Measurements from ENCODE around the gene ZMYND11. TPM values are rescaled to one million over a fixed set of nuclear protein-coding genes. Genes with fewer than 3 reads are reported as not detected.

ZMYND11 gene
- total RNA-seq, 1 experiment from 2014 or later = 101 TPM

DNA sequence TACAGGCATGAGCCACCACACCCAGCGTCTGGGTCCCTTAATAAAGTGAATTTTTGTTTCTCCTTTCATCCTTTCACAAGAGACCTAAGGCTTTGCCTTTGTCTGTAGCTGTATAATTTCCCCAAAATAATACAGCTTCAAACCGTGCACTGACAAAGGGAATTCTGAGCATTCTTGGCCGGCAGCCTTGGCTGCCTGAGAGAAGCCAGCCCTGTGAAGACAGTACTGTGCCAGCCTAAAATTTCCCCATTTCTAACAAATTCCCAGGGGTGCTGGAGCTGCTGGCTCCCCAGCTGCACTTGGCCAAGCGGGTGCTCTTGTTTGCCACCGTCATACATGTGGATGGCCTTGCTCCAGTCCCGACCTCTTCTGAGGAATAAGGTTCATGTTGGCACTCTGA is 106.2 kb downstream of the ZMYND11 start:
- BruUV-seq (replicated peaks) = no TSS peak
- Mint-ChIP-seq H3K27ac (ENCODE audit: unreplicated experiment) (no peak overlapping the region), H3K4me1 (ENCODE audit: low read depth, unreplicated experiment) (no peaks in the 10 kb centered on the region), H3K4me3 (ENCODE audit: unreplicated experiment) (no peak overlapping the region), H3K27me3 (ENCODE audit: insufficient read depth, unreplicated experiment) (no peaks in the 10 kb centered on the region), H3K36me3 (ENCODE audit: insufficient read depth, unreplicated experiment) (peaks cover 53% of the 10 kb centered on the region), H3K9me3 (ENCODE audit: unreplicated experiment) (no peaks in the 10 kb centered on the region)
- Histone ChIP-seq H3K4me1 (no peaks in the 10 kb centered on the region), H3K4me3 (ENCODE audit: low read depth, low read length) (no peak overlapping the region), H3K27me3 (replicated peaks; ENCODE audit: control insufficient read depth, insufficient read depth, low read length) (no peaks in the 10 kb centered on the region), H3K9me3 (no peaks in the 10 kb centered on the region), H3K36me3 (ENCODE audit: control insufficient read depth, insufficient read depth, low read length) (0 out of 2 replicates have a peak, but pooled peaks cover 2% of the 10 kb centered on the region)
- DNase-seq = no peak
- TF ChIP-seq, protein P1, sequence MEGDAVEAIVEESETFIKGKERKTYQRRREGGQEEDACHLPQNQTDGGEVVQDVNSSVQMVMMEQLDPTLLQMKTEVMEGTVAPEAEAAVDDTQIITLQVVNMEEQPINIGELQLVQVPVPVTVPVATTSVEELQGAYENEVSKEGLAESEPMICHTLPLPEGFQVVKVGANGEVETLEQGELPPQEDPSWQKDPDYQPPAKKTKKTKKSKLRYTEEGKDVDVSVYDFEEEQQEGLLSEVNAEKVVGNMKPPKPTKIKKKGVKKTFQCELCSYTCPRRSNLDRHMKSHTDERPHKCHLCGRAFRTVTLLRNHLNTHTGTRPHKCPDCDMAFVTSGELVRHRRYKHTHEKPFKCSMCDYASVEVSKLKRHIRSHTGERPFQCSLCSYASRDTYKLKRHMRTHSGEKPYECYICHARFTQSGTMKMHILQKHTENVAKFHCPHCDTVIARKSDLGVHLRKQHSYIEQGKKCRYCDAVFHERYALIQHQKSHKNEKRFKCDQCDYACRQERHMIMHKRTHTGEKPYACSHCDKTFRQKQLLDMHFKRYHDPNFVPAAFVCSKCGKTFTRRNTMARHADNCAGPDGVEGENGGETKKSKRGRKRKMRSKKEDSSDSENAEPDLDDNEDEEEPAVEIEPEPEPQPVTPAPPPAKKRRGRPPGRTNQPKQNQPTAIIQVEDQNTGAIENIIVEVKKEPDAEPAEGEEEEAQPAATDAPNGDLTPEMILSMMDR (IDR thresholded peaks at IDR 0.05; ENCODE audit: insufficient read depth in 1 of 2, low read depth in 1 of 2, low read length in 1 of 2, severe bottlenecking in 1 of 2, unreplicated experiment in 1 of 2) = no peak
- intact Hi-C loops (cut with micrococcal nuclease; ENCODE audit: unreplicated experiment) = no loop called here
- POLR2A ChIA-PET = no interaction called here
- CTCF ChIA-PET = no interaction called here

DNA sequence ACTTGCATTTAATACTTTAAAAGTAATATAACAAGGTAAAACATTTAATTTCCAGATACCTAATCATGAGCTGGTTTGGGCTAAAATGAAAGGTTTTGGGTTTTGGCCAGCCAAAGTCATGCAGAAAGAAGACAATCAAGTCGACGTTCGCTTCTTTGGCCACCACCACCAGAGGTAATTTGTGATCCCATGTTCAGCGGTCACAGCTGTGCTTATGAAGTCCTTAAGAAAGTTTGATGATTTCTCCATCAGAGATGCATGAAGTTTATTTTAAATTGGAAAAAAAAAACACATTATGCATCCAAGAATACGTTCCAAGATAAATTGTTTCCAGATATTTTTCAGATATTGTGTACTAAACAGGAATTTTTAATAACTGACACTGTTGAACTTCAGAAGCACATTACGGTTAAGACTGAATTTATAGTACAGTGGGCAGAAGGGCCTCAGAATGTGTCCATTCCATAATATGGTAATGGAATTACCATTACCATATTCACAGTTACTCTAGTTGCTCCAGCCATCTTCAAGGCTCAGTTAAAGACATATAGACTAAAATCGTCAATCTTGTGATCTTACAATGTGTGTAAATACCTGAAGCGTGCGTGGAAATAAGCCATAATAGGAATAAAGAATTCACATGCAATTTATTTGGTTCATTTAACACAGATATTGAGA is 106.8 kb downstream of the ZMYND11 start:
- Mint-ChIP-seq H3K9me3 (ENCODE audit: unreplicated experiment) (no peaks in the 10 kb centered on the region), H3K4me1 (ENCODE audit: low read depth, unreplicated experiment) (no peaks in the 10 kb centered on the region), H3K27me3 (ENCODE audit: insufficient read depth, unreplicated experiment) (no peaks in the 10 kb centered on the region), H3K4me3 (ENCODE audit: unreplicated experiment) (no peak overlapping the region), H3K36me3 (ENCODE audit: insufficient read depth, unreplicated experiment) (peaks cover 55% of the 10 kb centered on the region), H3K27ac (ENCODE audit: unreplicated experiment) (no peak overlapping the region)
- Histone ChIP-seq H3K4me1 (no peaks in the 10 kb centered on the region), H3K27me3 (replicated peaks; ENCODE audit: control insufficient read depth, insufficient read depth, low read length) (no peaks in the 10 kb centered on the region), H3K9me3 (no peaks in the 10 kb centered on the region), H3K36me3 (ENCODE audit: control insufficient read depth, insufficient read depth, low read length) (0 out of 2 replicates have a peak, but pooled peaks cover 2% of the 10 kb centered on the region), H3K4me3 (ENCODE audit: low read depth, low read length) (no peak overlapping the region)
- intact Hi-C loops (cut with micrococcal nuclease; ENCODE audit: unreplicated experiment) = no loop called here
- no TSS peak for BruUV-seq (replicated peaks)
- CTCF ChIA-PET = no interaction called here
- no peak for DNase-seq
- POLR2A ChIA-PET = no interaction called here
- TF ChIP-seq, protein P1 (IDR thresholded peaks at IDR 0.05; ENCODE audit: insufficient read depth in 1 of 2, low read depth in 1 of 2, low read length in 1 of 2, severe bottlenecking in 1 of 2, unreplicated experiment in 1 of 2) = no peak

DNA sequence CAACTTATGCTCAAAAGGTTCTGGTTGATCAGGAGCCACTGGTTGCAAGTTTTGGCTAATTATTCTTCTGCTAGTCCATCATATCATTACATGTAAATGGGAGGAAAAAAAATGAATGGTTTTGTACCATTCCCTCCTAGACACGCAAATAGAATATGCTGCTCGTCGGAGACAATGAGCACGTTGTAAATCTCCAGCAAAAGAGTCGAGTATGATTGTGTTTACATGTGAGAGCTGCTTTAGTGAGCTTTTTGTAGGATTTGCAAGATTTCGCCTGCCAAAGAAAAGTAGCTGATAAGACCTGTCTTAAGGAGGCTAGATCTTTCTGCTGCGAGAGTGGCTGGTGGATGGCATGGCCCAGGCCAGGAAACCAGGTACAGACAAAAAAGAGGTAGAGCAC is 109.0 kb downstream of the ZMYND11 start:
- ChIA-PET POLR2A (no interaction called here), CTCF (interaction anchor here (0.6 kb wide), 1 partner anchor 539 kb away, joined by 3 read pairs; no protein-coding TSS in a partner anchor)
- Histone ChIP-seq H3K36me3 (ENCODE audit: control insufficient read depth, insufficient read depth, low read length) (peaks cover 4% of the 10 kb centered on the region), H3K27me3 (replicated peaks; ENCODE audit: control insufficient read depth, insufficient read depth, low read length) (no peaks in the 10 kb centered on the region), H3K4me3 (ENCODE audit: low read depth, low read length) (no peak overlapping the region), H3K4me1 (no peaks in the 10 kb centered on the region), H3K9me3 (no peaks in the 10 kb centered on the region)
- H3K27ac Mint-ChIP-seq (ENCODE audit: unreplicated experiment) = no peak overlapping the region
- no peaks in the 10 kb centered on the region for H3K4me1 Mint-ChIP-seq (ENCODE audit: low read depth, unreplicated experiment)
- intact Hi-C loops (cut with micrococcal nuclease; ENCODE audit: unreplicated experiment) = no loop called here
- no peaks in the 10 kb centered on the region for H3K27me3 Mint-ChIP-seq (ENCODE audit: insufficient read depth, unreplicated experiment)
- H3K36me3 Mint-ChIP-seq (ENCODE audit: insufficient read depth, unreplicated experiment) = peaks cover 58% of the 10 kb centered on the region
- DNase-seq = no peak
- H3K4me3 Mint-ChIP-seq (ENCODE audit: unreplicated experiment) = no peak overlapping the region
- H3K9me3 Mint-ChIP-seq (ENCODE audit: unreplicated experiment) = no peaks in the 10 kb centered on the region
- TF ChIP-seq, protein P1 (IDR thresholded peaks at IDR 0.05; ENCODE audit: insufficient read depth in 1 of 2, low read depth in 1 of 2, low read length in 1 of 2, severe bottlenecking in 1 of 2, unreplicated experiment in 1 of 2) = no peak
- BruUV-seq (replicated peaks) = no TSS peak
